Activated naive CD4-positive, alpha-beta T cell treated with anti-CD3 and anti-CD28 coated beads, Interleukin-2, amount 50 U/mL, for 16 hours (primary cell): ENCODE measurements around the gene PDLIM3.
"Not testable (repeated sequence)": the region's sequence is repeated elsewhere in the genome, so short reads cannot be mapped to it uniquely, and the experiment has no call there.

Experiments used
- DNase-seq: peaks from one replicate; pipeline ENCODE4 v3.0.0-alpha.2; 2020

PDLIM3 gene

DNA sequence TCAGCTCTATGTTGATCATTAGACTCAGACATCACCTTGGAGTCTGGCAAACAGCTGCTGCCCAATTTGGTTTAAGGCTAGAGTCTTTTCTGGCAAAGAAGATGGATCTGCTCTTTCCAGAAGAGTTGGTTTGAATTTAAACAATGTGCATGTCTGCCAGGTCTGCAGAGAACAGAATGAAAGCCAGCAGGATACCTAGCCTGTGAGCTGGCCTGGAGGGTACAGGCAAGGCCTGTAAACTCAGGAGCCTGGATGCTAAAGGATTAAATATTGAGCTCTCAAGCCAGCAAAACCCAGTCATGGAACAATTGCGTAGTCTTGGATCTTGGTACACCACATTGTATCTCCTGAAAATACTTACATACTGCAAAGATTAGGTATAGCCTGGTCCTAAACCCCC, 15.6 kb upstream of the PDLIM3 start:
- no peak for DNase-seq

DNA sequence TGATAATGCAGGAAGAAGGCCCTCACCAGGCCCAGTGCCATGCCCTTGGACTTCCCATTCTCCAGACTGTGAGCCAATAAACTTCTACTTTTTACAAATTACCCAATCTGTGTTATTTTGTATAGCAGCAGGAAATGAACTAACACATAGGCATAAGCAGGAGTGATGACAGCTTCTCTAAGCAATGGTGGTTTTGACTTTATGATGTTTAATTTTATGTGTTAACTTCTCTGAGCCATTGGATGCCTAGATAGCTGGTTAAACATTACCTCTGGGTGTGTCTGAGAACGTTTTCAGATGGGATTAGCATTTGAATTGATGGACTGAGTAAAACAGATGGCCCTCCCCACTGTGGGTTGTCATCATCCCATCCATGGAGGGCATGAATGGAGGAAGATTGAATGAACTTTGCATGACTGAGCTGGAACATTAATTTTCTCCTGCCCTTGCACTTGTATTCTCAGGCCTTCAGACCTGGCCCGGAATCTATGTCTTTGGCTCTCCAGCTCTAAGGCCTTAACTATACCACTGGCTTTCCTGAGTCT, 13.9 kb upstream of the PDLIM3 start:
- DNase-seq = no peak

DNA sequence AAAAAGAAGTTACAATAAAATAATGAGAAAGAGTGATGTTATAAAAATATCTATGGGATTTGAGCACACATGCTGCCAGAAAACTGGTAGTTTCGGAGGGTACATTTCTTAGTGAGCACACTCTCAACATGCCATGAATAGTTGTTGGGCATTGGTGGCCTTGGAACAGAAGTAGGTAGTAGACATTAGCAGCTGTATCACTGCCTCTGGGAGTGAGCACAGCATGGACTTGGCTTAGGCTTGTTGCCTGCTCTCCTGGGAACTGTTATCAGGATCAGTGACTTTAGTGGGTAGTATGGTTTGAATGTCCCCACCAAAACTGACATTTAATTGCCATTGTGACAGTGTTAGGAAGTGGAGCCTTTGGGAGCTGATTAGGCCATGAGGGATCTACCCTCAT, 13.3 kb upstream of the PDLIM3 start:
- no peak for DNase-seq

DNA sequence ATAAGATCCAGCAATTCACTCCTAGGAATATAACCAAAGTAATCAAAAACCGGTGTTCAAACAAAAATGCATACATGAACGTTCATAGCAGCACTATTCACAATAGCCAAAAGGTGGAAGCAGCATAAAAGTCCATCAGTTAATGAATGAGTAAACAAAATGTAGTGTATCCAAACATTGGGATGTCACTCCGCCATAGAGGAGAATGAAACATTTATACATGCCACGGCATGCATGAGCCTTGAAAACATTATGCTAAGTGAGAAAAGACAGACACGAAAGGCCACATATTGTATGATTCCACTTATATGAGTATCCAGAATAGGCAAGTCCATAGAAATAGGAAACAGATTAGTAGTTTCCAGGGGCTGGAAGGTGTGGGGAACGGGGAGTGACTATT, 11.0 kb upstream of the PDLIM3 start:
- no peak for DNase-seq

DNA sequence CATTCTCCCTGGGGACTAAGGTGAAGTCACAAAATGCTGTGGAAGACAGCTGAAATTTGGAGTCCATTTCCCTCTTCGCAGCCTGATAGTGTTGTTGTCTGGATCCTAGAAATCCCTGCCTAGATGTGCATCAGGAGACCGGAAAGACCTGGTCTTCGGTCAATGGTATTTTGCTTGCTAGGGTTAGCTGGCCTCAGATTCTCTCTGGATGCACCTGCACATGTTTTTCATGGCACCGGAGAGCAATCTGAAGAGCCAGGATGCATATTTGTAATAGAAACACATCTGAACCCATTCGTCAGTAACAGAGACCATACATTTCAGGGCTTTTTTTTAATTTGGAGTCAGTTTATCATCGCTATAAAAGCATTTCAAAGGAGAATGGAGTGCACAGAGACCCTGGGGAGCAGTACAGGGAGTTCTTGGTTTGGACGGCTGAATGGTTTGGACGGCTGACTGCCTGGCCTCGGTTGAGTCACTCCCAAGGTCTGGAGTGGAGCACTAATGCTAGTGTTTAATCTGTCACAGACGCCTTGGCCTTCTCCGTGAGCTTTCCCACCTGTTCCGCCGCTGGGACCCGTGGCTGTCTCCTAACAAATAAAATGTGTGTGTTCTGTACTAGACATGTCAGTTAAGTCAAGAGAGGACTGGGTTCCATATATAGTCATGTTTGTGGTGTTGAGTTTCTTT, 7.5 kb upstream of the PDLIM3 start:
- no peak for DNase-seq

DNA sequence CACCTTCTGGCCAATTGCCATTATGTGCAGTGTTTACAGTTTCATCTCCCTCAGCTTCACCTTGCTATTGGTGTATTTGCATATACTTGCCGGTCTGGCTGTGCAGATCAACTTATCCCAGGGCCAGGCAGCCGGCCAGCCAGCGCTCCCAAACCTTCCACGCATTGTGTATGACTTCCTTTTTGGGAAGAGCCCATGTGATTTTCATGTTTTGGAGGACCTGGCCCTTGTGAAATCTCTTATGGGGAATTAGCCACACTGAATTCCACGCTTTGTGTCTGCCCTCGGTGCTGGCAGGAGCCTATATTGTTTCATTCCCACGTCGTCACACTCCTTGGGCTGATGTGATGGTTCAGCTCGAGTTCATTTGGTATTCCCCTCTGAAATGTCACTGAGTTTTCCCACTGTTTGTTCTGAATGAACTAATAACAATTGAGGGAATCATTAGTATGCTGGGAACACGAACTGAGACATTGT, 6.0 kb upstream of the PDLIM3 start:
- no peak for DNase-seq

DNA sequence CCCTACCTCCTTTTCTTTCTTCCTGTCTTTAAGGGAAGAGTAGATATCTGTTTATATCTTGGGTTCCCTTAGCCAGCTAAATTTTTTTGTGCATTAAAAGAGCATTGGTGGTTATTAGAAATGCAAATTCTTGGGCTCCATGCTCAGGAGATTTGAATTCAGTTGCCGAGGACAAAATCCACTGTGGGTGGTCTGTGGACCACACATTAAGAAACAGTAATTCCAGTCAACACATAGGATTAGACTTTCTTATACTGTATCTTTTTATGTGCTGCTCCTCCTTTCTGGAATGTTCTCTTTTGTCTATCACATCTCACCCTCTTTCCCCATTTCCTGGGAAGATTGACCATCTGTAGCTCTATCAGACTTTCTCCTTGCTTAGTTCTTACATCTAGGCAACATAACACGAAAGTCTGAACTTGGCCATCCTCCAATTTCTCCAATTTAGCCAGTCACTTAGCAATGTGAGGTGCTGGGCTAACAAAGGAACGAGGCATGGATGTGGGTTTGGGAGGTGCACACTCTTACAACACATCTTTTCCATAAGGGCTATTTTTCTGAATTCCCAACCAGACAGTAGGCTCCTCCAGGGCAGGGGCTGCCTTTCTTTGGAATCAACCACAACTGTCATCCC, 5.3 kb upstream of the PDLIM3 start:
- no peak for DNase-seq

DNA sequence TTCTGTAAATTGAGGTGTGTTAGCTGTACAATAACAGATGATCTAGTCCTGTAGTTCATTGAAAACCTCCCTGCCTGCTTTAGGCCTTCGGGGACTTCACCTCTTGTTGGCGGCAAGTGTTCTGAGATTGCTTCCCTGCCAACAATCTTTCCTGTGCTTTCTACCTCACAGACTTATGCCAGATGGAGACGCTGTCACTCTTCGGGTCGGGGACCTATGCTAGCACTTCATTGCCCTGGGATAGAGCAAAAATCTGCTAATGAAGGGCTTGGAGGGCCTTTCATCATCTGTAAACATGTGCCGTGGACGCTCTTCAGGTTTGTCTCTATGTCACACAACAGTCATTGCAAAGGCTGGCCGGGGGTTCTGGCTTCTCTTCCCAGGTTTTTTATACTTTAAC, 4.7 kb upstream of the PDLIM3 start:
- no peak for DNase-seq

DNA sequence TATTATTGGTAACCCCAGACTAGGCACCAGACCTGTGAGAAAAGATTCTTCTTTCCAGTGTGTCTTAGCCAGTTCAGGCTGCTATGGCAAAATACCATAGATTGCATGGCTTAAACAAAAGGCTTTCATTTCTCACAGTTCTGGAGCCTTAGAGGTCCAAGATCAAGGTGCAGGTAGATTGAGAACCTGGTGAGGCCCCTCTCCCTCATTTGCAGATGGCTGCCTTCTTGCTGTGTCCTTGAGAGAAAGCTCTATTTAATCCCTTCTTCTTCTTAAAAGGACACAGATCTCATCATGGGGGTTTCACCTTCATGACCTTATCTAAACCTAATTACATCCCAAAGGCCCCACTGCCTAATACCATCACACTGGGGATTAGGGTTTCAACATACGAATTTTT, 3.5 kb upstream of the PDLIM3 start:
- DNase-seq = no peak

DNA sequence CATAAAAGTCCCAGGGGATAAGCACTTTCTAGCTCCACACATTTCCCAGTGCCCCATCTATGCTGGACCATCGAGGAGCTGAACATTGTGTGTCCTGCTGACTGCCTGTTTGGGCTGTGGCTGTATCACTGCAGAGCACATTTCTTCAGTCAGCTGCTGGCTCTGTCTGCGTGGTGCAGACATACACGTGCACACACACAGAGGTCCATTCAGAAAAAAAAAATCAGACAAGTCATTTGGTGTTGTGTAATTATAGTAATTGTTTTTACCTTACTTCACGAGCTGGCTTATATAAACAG, 1.1 kb upstream of the PDLIM3 start:
- DNase-seq = no peak

DNA sequence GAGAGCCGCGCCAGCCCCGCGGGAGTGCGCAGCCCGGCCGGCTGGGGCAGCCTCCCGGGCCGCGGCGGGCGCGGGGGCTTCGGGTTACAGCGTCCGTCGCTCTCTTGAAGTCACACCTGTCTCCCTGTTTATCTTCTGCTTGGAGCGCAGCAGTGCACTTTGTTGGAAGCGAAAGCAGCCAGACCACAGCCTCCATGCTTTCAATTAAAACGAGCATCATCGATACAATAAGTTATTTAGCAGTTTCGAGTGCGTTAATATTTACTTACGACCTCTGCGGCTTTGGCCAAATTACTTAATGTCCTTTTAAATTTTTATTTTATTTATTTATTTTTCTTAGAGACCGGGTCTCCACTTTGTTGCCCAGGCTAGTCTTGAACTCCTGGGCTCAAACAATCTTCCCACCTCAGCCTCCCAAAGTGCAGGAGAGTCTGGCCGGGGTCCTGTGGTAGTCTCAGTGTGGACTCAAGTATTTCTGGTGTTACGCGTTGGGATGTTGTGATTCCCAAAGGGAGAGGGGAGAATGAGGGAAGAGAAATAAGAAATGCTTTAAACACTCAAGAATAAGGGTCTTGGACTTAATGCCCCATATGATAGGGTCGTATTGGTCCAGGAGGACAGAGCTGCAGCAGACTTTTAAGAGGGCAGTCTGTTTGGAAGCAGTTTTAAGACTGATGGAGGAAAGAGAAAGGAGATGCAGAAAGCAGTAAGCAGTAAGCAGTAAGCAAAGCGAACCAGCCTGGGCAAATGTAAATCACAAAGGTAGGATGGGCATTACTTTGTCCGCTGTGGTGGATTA, 504 bp upstream of the PDLIM3 start:
- no peak for DNase-seq

DNA sequence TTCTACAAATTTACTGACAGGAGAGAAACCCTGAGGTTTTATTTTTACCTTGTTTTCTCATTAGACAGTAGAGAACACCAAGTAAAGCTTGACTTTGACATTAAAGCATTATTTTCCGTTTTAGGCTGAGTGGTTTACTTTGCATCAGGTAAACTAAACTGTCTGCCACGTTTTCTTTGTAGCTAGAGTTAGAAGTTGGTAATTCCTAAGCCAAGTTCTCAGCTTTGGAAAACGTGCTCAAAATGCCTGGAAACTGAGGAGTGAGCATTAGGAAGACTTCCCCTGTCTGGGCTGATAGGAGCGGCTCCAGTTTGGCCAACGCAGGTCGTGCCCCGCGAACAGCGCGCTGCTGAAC, 819 bp downstream of the PDLIM3 start:
- DNase-seq = no peak

DNA sequence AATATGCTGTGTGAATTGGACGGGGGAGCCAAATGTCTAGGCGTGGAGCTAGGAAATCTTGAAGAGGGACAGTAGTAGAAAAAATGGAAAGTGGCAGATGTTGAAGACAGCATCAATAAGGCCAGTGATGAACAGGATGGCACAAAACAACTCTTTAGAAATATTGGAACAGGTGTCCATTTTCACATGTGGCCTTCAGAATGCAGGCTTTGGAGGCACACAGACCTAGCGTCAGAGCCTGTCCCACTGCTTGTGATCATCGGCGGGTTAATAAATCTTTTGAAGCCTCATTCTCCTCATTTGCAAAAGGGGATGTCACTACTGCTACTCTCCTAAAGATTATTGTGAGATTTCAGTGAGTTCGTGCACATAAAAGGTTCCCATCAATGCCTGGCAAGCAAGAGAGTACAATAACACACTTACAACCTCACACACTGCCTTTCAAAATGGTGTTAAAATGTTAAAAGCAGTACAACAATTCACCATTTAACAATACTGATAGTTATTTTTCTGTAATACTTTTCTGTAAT, 2.4 kb downstream of the PDLIM3 start:
- DNase-seq = no peak

DNA sequence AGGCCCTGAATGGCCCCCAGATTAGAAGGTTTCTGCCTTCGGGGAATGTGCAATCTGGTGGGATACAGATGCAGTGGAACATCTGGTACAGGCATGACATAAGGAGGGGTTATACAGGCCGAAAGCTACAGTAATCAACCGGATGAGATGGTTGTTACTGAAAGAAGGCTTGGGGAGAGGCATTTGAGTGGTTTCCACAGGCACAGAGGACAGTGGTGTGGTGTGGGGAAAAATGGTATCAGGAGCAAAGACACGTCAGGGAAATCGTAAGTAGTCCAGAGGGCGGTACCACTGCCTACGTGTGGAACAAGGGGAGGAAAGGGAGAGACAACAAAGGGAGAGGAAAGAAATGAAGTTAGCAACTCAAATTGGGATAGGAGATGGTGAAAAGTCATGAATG, 3.0 kb downstream of the PDLIM3 start:
- no peak for DNase-seq

DNA sequence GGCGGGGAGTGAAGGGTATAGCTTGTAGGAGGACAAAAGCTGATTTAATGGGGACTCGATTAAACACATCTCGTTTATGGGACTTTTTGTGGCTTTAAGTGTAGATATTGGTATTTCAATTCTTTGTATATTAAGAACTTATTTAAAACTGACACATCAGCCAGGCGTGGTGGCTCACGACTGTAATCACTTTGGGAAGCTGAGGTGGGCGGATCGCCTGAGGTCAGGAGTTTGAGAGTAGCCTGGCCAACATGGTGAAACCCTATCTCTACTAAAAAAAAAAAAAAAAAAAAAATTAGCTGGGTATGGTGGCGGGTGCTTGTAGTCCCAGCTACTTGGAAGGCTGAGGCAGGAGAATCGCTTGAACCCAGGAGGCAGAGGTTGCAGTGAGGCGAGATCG, 3.7 kb downstream of the PDLIM3 start:
- DNase-seq = not testable (repeated sequence)

DNA sequence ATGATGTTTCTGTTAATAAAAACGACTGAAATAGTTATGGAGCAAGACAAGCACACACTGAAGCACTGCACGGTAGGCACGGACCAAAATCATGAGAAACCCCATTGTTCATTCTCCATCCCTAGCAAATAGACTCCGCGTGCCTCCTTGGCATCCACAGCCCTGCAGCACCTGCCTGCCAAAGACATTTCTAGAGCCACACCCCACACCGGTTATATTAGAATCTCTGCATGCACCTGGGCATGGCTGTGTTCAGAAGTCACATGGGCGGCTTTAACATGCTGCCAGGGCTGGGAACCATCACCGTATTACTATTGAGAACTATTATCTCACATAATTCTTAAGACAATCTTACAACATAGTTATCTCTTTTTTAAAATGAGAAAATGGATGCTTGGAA, 5.9 kb downstream of the PDLIM3 start:
- DNase-seq = no peak

DNA sequence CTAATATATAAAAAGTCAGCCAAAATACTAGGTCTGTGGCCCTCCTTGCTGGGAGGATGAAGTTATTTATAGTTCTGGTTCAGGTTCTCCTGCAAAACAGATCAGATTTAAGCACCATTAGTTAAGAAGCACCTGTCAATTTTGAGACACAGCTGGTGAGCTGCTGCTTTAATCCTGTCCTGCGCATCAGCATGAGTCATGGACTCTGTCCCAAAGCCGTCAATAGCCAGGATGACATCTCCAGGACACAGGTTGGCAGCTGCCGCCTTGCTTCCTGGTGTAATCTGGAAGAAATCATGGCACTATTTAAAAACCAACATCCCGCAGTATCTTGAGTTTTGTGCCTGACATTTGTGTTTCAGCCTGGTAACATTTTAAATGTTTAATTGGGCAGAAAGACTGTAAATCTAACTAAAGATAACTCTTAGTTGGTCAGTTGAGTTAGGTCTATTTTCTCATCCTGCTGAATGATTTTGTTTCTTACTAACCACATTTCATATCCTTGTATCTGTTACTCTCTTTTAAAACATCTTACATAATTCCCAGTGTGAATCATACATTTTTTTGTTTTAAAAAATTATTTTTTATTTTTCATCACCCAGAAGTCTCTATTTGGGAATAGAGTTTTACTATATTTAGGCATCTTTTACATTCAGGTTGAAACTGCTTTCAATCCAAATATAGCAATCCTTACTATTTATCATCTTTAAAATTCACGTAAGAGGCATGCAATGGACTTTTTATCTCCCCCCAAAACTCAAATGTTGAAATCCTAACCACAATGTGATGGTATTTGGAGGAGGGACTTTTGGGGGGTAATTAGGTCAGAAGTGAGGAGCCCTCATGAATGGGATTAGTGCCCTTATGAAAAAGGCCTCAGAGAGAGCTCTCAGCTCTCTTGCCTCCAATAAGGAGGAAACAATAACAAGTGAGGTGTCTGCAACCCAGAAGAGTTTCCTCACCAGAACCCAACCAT, 10.1 kb downstream of the PDLIM3 start:
- DNase-seq = no peak

DNA sequence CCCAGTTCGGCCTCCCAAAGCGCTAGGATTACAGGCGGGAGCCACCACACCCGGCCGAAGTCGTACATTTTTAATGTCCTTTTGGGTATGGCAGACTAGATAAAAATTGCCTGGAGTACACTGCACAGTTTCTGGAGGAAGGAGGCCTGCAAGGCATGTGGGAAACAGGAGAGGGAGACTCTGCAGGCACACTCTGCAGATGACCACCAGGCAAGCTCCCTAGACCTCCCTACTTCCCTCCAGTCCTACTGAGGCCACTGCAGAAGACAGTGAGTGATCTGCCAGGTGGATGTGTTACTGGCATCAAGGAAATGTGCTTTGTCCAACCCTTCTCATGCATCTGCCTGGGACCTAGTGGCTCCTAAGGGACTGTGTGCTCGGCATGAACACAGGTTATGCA, 11.4 kb downstream of the PDLIM3 start:
- DNase-seq = no peak

DNA sequence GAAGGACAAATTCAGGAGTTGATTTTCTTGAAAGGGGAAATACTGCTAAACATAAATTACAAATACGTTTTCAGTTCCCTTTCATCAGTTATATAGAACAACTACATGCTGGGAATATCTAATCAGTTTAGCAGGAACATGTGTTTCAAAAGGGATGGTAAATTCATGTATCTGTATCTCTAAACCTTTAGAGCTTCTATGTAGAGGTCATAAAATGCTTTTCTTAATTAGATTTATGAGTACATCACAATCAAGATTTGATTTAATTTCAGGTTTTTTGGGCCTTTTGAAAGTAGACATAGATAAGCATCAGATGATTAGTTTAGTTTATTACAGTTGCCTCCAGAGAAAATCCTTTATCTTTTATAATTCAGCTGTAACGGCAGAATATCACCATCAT, 12.9 kb downstream of the PDLIM3 start:
- no peak for DNase-seq

DNA sequence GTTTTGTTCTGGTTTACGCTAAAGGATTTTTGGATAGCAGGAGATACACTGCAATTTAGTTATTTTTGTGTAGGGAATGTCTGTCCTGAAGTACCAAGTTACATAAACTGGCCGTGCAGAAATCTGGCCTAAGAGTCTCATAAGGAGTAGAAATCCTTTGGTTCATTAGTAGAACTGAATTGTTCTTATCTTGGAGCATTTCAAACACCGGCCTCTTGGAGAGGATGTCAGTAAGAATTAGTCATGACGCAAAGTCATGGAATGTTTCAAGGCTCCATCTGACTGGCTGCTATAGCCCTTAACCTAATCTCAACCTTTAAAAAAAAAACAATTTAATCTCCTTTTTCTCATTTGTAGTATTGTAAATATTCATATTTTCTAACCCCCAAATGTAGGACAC, 15.2 kb downstream of the PDLIM3 start:
- DNase-seq = no peak

DNA sequence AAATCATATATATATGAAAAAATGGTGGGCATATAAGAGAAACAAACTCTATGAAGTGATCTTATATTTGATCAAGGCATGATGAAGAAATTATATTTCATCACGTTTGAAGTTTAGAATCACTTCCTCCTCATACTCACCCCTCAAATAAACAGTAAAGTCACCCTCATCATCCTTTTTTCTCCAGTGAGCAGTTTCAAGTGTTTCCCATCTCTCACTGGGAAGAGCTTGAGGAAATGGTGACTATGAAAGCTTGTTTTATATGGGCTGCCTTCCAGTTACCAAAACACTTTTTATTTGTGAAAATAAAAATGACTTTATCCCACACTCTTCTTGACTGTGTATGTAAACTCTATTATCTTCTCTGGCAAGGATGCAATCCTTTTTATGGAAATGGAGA, 16.8 kb downstream of the PDLIM3 start:
- no peak for DNase-seq

DNA sequence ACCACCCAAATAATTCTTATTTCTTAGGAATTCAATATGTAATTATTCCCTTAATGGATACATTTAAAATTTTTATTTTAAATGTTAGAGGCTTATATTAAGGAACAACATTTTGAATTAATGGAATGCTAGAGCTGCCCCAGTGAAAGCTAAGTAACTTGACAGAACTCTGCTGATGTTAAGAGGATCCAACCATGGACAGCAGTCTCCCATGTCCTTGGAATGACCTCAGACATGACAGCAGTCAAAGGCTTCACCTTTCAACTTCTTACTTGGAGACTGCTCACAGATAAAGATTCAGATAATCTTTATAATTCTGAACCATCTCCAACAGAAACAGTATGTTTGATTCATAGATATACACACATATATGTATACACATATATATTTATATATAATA, 17.2 kb downstream of the PDLIM3 start:
- DNase-seq = no peak

DNA sequence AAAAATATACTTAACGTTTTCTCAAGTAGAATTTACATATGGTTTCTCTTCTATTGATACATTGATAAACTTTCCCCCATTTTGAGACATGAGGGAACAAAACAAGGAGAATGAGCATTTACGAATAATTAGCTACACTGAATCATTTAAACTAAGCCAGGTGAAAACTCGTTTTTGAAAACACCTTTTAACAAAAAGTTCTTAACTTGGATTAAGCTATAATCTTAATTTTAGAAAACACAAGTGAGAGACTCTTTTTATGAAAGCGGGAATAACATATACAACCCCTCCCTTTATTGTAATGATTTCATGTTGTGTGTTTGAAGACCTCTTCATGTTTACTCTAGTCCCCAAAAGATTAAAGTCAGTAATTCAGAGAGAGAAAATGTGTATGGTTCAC, 20.1 kb downstream of the PDLIM3 start:
- DNase-seq = no peak
